ENCODE results near the gene ZNF579. TPM values are rescaled to one million over a fixed set of nuclear protein-coding genes. Genes with fewer than 3 reads are reported as not detected.

Gene ZNF579
- total and polyA plus RNA-seq, 10 of the 15 experiments (the other 5 are each of a cell fraction or from before 2014, with no cell fraction given): 0.11 to 11.7 (median 1.5) TPM

DNA sequence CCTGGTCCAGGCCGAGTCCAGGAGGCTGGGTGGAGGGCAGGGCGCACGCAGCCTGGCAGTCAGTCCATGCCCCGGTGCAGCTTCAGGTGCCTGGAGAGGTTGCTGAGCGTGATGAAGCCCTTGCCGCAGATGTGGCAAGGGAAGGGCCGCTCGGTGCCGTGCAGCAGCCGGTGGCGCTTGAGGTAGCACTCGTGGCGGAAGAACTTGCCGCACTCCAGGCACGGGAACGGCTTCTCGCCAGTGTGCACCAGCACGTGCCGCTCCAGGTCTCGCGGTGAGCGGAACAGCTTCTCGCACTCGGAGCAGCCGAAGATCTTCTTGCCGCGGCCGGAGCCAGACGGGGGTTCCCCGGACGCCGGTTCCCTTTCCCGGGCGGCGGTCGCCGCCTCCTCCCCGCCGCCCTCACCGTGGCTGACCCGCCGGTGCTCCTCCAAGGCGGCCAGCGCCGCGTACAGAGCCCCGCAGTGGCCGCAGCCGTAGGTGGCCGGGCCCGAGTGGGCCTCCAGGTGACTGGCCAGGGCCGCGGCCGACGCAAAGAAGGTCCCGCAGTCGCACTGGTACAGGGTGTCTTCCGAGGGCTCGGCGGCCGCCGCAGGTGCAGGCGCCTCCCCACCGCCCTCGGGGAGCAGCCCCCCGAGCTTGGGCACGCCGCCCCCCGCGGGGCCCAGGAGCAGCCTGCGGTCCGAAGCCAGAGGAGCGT is 11.9 kb upstream of the ZNF579 start:
- in situ Hi-C loops (cut with MboI): no loop called here
- RAD21 ChIA-PET (ENCODE audit: unreplicated experiment): no interaction called here

DNA sequence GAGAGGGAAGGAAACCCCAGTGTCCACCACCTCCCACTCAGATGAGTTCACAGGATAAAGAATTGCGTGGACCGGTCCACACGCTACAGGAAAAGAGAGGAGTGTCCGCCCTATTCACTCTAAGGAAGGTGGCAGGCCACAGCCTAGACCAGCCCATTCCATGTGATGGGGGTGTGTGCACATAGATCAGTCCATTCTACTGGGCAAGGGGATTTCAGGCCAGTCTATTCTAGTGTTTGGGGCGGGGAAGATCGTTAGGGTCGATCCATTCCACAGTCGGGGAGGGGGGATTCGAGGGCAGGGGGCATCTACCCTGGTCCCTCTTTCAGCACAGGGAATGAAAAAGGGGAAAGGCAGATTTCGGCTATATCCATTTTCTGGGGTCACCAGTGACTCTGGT is 10.9 kb upstream of the ZNF579 start:
- DNase-seq (ENCODE audit: low read depth, low spot score) (no peak), FAIRE-seq (no peak), ATAC-seq (no peak)
- CTCF ChIA-PET: no interaction called here
- Histone ChIP-seq H3K79me2 (ENCODE audit: control insufficient read depth, insufficient read depth, low read length) (no peaks in the 10 kb centered on the region), H3K4me1 (ENCODE audit: control insufficient read depth, insufficient read depth, low read length) (peaks cover 5% of the 10 kb centered on the region), H3K9me3 (replicated peaks; ENCODE audit: control insufficient read depth, insufficient read depth, low read length) (peaks cover 2% of the 10 kb centered on the region; the same call in 2 of the 3 replicates), H3K4me2 (ENCODE audit: control insufficient read depth, insufficient read depth) (no peak overlapping the region), H3K36me3 (ENCODE audit: control insufficient read depth in 2 of 2, insufficient read depth in 2 of 2, low read length in 1 of 2) (peaks cover 0 to 8% of the 10 kb centered on the region in 2 experiments; a peak in 1 of 4 replicates), H3K4me3 (no peak overlapping the region), H3K27me3 (replicated peaks in 1 of 2; ENCODE audit: control insufficient read depth in 2 of 2, insufficient read depth in 2 of 2, low read length in 1 of 2) (no peaks in the 10 kb centered on the region), H3K27ac (ENCODE audit: control insufficient read depth, insufficient read depth) (no peak overlapping the region), H2AFZ (ENCODE audit: control insufficient read depth, low read depth, low read length) (no peak overlapping the region), H3K9ac (ENCODE audit: control insufficient read depth, insufficient read depth, low read length) (no peak overlapping the region), H4K20me1 (ENCODE audit: control insufficient read depth, insufficient read depth) (no peaks in the 10 kb centered on the region)
- RAD21 ChIA-PET (ENCODE audit: unreplicated experiment): no interaction called here
- in situ Hi-C loops (cut with MboI) (no loop called here), intact Hi-C loops (cut with micrococcal nuclease; ENCODE audit: unreplicated experiment) (no loop called here)
- WGBS (ENCODE audit: insufficient coverage, insufficient replicate concordance, low lambda C conversion rate, missing lambda C conversion rate): 95% methylated on average over 10 of the region's 10 CpGs
- POLR2A ChIA-PET: no interaction called here
- BruUV-seq (replicated peaks): no TSS peak
- SMC1A ChIA-PET (ENCODE audit: uncharacterized antibody, unreplicated experiment): no interaction called here
- TF ChIP-seq RBBP5 (conservative IDR thresholded peaks at IDR 0.05) (no peak), NBN (IDR thresholded peaks at IDR 0.05) (no peak), ZZZ3 (IDR thresholded peaks at IDR 0.05; ENCODE audit: control insufficient read depth, insufficient read length, low read depth) (no peak), RCOR1 (conservative IDR thresholded peaks at IDR 0.05; ENCODE audit: low read depth, low read length) (no peak), NR2C1 (IDR thresholded peaks at IDR 0.05) (no peak), HDAC2 (IDR thresholded peaks at IDR 0.05) (no peak), CREM (IDR thresholded peaks at IDR 0.05; ENCODE audit: low read depth) (no peak), EED (IDR thresholded peaks at IDR 0.05; ENCODE audit: low read depth) (no peak), EGR1 (IDR thresholded peaks at IDR 0.05; ENCODE audit: borderline replicate concordance in 1 of 2, low read depth in 2 of 2, low read length in 2 of 2) (no peak), ZNF217 (IDR thresholded peaks at IDR 0.05) (no peak), SREBF1 (IDR thresholded peaks at IDR 0.05; ENCODE audit: low read length) (no peak)
- TF ChIP-seq, protein P1, sequence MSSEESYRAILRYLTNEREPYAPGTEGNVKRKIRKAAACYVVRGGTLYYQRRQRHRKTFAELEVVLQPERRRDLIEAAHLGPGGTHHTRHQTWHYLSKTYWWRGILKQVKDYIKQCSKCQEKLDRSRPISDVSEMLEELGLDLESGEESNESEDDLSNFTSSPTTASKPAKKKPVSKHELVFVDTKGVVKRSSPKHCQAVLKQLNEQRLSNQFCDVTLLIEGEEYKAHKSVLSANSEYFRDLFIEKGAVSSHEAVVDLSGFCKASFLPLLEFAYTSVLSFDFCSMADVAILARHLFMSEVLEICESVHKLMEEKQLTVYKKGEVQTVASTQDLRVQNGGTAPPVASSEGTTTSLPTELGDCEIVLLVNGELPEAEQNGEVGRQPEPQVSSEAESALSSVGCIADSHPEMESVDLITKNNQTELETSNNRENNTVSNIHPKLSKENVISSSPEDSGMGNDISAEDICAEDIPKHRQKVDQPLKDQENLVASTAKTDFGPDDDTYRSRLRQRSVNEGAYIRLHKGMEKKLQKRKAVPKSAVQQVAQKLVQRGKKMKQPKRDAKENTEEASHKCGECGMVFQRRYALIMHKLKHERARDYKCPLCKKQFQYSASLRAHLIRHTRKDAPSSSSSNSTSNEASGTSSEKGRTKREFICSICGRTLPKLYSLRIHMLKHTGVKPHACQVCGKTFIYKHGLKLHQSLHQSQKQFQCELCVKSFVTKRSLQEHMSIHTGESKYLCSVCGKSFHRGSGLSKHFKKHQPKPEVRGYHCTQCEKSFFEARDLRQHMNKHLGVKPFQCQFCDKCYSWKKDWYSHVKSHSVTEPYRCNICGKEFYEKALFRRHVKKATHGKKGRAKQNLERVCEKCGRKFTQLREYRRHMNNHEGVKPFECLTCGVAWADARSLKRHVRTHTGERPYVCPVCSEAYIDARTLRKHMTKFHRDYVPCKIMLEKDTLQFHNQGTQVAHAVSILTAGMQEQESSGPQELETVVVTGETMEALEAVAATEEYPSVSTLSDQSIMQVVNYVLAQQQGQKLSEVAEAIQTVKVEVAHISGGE (CRISPR knock-in tag; IDR thresholded peaks at IDR 0.05): no peak

More for the DNA sequence above, 11.9 kb upstream of the ZNF579 start:
- no peak overlapping the region for H3K27ac ChIP-seq (ENCODE audit: control insufficient read depth, insufficient read depth)
- ATAC-seq (no peak), DNase-seq (ENCODE audit: low read depth, low spot score) (no peak), FAIRE-seq (no peak)
- no peak overlapping the region for H3K4me2 ChIP-seq (ENCODE audit: control insufficient read depth, insufficient read depth)
- POLR2A ChIA-PET: no interaction called here
- no peak overlapping the region for H3K9ac ChIP-seq (ENCODE audit: control insufficient read depth, insufficient read depth, low read length)
- CTCF ChIA-PET: no interaction called here
- BruUV-seq (replicated peaks): no TSS peak
- H3K36me3 ChIP-seq (ENCODE audit: control insufficient read depth in 2 of 2, insufficient read depth in 2 of 2, low read length in 1 of 2): peaks cover 0 to 8% of the 10 kb centered on the region in 2 experiments; a peak in 1 of 4 replicates
- no peak overlapping the region for H2AFZ ChIP-seq (ENCODE audit: control insufficient read depth, low read depth, low read length)
- TF ChIP-seq, protein P2, sequence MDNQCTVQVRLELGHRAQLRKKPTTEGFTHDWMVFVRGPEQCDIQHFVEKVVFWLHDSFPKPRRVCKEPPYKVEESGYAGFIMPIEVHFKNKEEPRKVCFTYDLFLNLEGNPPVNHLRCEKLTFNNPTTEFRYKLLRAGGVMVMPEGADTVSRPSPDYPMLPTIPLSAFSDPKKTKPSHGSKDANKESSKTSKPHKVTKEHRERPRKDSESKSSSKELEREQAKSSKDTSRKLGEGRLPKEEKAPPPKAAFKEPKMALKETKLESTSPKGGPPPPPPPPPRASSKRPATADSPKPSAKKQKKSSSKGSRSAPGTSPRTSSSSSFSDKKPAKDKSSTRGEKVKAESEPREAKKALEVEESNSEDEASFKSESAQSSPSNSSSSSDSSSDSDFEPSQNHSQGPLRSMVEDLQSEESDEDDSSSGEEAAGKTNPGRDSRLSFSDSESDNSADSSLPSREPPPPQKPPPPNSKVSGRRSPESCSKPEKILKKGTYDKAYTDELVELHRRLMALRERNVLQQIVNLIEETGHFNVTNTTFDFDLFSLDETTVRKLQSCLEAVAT (IDR thresholded peaks at IDR 0.05): no peak
- TF ChIP-seq YY1 (IDR thresholded peaks at IDR 0.05; ENCODE audit: low read depth, low read length): no peak
- TF ChIP-seq POLR2A (IDR thresholded peaks at IDR 0.05; ENCODE audit: low read depth, low read length): 0 out of 2 replicates have a peak, but pooled peaks have one; percentile 16
- H3K79me2 ChIP-seq (ENCODE audit: control insufficient read depth, insufficient read depth, low read length): no peaks in the 10 kb centered on the region
- WGBS (ENCODE audit: insufficient coverage, insufficient replicate concordance, low lambda C conversion rate, missing lambda C conversion rate): 97% methylated on average over 43 of the region's 73 CpGs
- no peak overlapping the region for H3K4me3 ChIP-seq
- H3K9me3 ChIP-seq (replicated peaks; ENCODE audit: control insufficient read depth, insufficient read depth, low read length): peaks cover 2% of the 10 kb centered on the region; the same call in 2 of the 3 replicates
- no peaks in the 10 kb centered on the region for H3K27me3 ChIP-seq (replicated peaks in 1 of 2; ENCODE audit: control insufficient read depth in 2 of 2, insufficient read depth in 2 of 2, low read length in 1 of 2)
- intact Hi-C loops (cut with micrococcal nuclease; ENCODE audit: unreplicated experiment): no loop called here
- H3K4me1 ChIP-seq (ENCODE audit: control insufficient read depth, insufficient read depth, low read length): no peaks in the 10 kb centered on the region
- SMC1A ChIA-PET (ENCODE audit: uncharacterized antibody, unreplicated experiment): no interaction called here
- H4K20me1 ChIP-seq (ENCODE audit: control insufficient read depth, insufficient read depth): no peaks in the 10 kb centered on the region
